DOHH2 (cell line): Measurements from ENCODE around the gene LRRC56.
"Not testable (repeated sequence)": the region's sequence is repeated elsewhere in the genome, so short reads cannot be mapped to it uniquely, and the experiment has no call there.

ENCODE experiments used
- H3F3A ChIP-seq: fragments of 200-600 bp; sonication (generic), shearing (Covaris generic); 2 replicates; pipeline ENCODE4 v1.6.0; 2016; ENCODE audit warnings: antibody characterized with exemption, mild to moderate bottlenecking; ENCODE audit not compliant: control insufficient read depth, insufficient read depth
- H3K27ac ChIP-seq: fragments of 200-600 bp; sonication (generic); 2 replicates; pipeline ENCODE4 v1.5.1; 2014; ENCODE audit warnings: low read depth, mild to moderate bottlenecking, low read length, moderate library complexity
- H3K27me3 ChIP-seq: fragments of 200-600 bp; sonication (generic); 2 replicates; pipeline ENCODE4 v1.6.1; 2014; ENCODE audit warnings: mild to moderate bottlenecking, low read length, mixed read lengths; ENCODE audit not compliant: control insufficient read depth
- H3K36me3 ChIP-seq: fragments of 200-600 bp; sonication (generic); 2 replicates; pipeline ENCODE4 v1.6.1; 2014; ENCODE audit warnings: mild to moderate bottlenecking, low read length, moderate library complexity, mixed read lengths; ENCODE audit not compliant: control insufficient read depth
- H3K4me1 ChIP-seq: fragments of 200-600 bp; sonication (generic); 2 replicates; pipeline ENCODE4 v1.6.1; 2014; ENCODE audit warnings: mild to moderate bottlenecking, low read length, mixed read lengths; ENCODE audit not compliant: control insufficient read depth
- H3K4me2 ChIP-seq: fragments of 200-600 bp; sonication (generic); 2 replicates; pipeline ENCODE4 v1.6.0; 2014; ENCODE audit warnings: mild to moderate bottlenecking, low read length, moderate library complexity
- H3K4me3 ChIP-seq: fragments of 200-600 bp; sonication (generic); 2 replicates; pipeline ENCODE4 v1.5.1; 2014; ENCODE audit warnings: mild to moderate bottlenecking, low read length, mixed read lengths
- H3K79me2 ChIP-seq: fragments of 200-600 bp; sonication (generic); 2 replicates; pipeline ENCODE4 v1.6.1; 2014; ENCODE audit warnings: mild to moderate bottlenecking, low read length, mixed read lengths; ENCODE audit not compliant: control insufficient read depth
- H3K9me2 ChIP-seq: fragments of 200-600 bp; sonication (generic); replicated peaks from 2 replicates; pipeline ENCODE4 v1.6.1; 2014; ENCODE audit warnings: mild to moderate bottlenecking, low read length, mixed read lengths; ENCODE audit not compliant: control insufficient read depth
- H3K9me3 ChIP-seq: fragments of 200-600 bp; sonication (generic); 2 replicates; pipeline ENCODE4 v1.6.1; 2014; ENCODE audit warnings: antibody characterized with exemption, low read length, mixed read lengths; ENCODE audit not compliant: control insufficient read depth, insufficient read depth
- H4K20me1 ChIP-seq: fragments of 200-600 bp; sonication (generic); 2 replicates; pipeline ENCODE4 v1.6.0; 2014; ENCODE audit warnings: low read depth, mild to moderate bottlenecking, antibody characterized with exemption, low read length, moderate library complexity; ENCODE audit not compliant: control insufficient read depth, insufficient read depth
- CTCF ChIP-seq: fragments of 200-600 bp; sonication (generic); IDR thresholded peaks from one replicate; pipeline ENCODE4 v1.5.1; 2014; ENCODE audit warnings: antibody characterized with exemption, mild to moderate bottlenecking, low read depth, low read length; ENCODE audit not compliant: poor library complexity, severe bottlenecking
- EZH2phosphoT487 ChIP-seq: fragments of 200-600 bp; sonication (generic); IDR thresholded peaks from 2 replicates; pipeline ENCODE4 v1.6.1; 2017; ENCODE audit warnings: borderline replicate concordance, mild to moderate bottlenecking, antibody characterized with exemption, low read length, moderate library complexity, mixed read lengths

Gene LRRC56

DNA sequence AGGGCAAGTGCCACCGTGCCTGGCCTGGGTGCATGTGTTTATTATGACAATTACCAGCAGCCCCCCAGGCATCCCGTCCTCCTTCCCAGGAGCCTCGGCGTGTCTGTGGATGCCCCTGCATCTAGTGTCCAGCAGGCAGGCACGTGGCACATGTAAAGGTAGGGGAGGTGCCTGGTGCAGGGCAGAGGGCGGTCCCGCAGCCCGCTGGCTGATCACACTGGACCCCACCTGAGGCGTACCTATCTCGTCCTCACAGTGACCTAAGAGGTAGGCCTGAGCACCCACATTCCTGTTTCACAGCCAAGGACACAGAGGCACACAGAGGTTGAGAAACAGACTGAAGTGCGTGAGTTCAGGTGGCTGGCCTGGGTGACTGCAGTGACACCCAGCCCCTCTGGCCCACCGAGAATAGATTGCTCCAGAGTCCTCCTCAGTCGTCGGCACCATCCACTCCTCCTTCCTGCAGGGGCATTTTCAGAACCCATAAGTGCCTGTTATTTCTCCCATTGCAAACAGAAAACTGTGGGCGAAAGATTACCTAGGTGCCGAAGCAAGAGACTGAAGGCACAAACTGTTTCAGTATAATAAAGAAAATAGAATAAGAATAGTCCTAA lies 35.9 kb downstream of the LRRC56 start:
- no peaks in the 10 kb centered on the region for H3K9me2 ChIP-seq
- no peak overlapping the region for H3K4me2 ChIP-seq
- peaks cover 21% of the 10 kb centered on the region for H3K79me2 ChIP-seq
- H3K27me3 ChIP-seq = peaks cover 10% of the 10 kb centered on the region
- H3F3A ChIP-seq = no peaks in the 10 kb centered on the region
- H3K27ac ChIP-seq = no peak overlapping the region
- peaks cover 11% of the 10 kb centered on the region for H4K20me1 ChIP-seq
- TF ChIP-seq CTCF (no peak), EZH2phosphoT487 (no peak)
- no peak overlapping the region for H3K4me3 ChIP-seq
- H3K4me1 ChIP-seq = peaks cover 35% of the 10 kb centered on the region
- no peaks in the 10 kb centered on the region for H3K9me3 ChIP-seq
- H3K36me3 ChIP-seq = peaks cover 15% of the 10 kb centered on the region

GRCh38 chr11:574031-574570 lies 36.8 kb downstream of the LRRC56 start:
- peaks cover 10% of the 10 kb centered on the region for H3K27me3 ChIP-seq
- peaks cover 13% of the 10 kb centered on the region for H4K20me1 ChIP-seq
- not testable (repeated sequence) for H3K27ac ChIP-seq, H3K4me2 ChIP-seq, H3K9me2 ChIP-seq, H3K4me3 ChIP-seq, H3K9me3 ChIP-seq, H3F3A ChIP-seq
- H3K79me2 ChIP-seq = peaks cover 30% of the 10 kb centered on the region
- H3K36me3 ChIP-seq = peaks cover 20% of the 10 kb centered on the region
- peaks cover 39% of the 10 kb centered on the region for H3K4me1 ChIP-seq

GRCh38 chr11:574632-575312 lies 37.4 kb downstream of the LRRC56 start:
- H3K79me2 ChIP-seq = peaks cover 36% of the 10 kb centered on the region
- H3K4me1 ChIP-seq = peaks cover 32% of the 10 kb centered on the region
- H3F3A ChIP-seq = no peaks in the 10 kb centered on the region
- H3K9me2 ChIP-seq = no peaks in the 10 kb centered on the region
- peak overlapping the region; percentile 78 for H3K4me3 ChIP-seq
- TF ChIP-seq EZH2phosphoT487 (no peak), CTCF (no peak)
- peaks cover 8% of the 10 kb centered on the region for H3K27me3 ChIP-seq
- H4K20me1 ChIP-seq = peaks cover 18% of the 10 kb centered on the region
- peaks cover 25% of the 10 kb centered on the region for H3K36me3 ChIP-seq
- no peaks in the 10 kb centered on the region for H3K9me3 ChIP-seq
- peak overlapping the region; percentile 97 for H3K4me2 ChIP-seq
- no peak overlapping the region for H3K27ac ChIP-seq

DNA sequence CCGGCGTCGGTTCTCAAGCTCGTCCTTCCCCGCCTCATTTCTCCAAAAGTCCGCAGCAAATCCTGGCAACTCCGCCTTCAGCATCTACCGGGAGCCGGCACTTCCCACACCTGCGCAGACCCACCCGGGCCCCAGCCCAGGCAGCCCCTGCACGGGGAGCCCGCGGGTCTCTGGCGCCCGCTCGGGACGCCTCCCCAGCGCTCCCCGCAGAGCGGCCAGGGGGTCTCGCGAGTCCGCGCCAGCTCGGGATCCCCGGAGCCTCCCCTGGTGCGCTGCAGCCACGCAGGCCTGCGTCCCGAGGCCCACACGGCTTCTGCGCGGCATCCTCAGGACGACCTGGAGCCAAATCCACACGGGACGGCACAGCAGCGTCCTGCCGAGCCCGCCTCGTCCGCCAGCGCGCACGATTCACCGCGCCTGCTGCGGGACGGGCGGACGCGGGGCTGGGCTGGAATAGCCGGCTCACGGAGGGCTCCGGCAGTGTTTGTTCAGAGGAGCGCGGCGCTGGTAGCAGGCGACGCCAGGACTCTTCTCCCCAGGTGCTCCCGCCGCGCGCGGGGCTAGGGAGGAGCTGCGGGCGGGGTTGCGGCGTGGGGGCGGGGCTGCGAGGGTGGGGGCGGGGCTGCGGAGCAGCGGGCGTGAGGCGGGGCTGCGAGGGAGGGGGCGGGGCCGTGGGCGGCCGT lies 38.1 kb downstream of the LRRC56 start:
- Histone ChIP-seq H3K36me3 (peaks cover 31% of the 10 kb centered on the region), H3K9me2 (no peaks in the 10 kb centered on the region), H3K4me2 (peak overlapping the region; percentile 97), H3F3A (no peaks in the 10 kb centered on the region), H3K27ac (no peak overlapping the region), H3K79me2 (peaks cover 43% of the 10 kb centered on the region), H3K4me1 (peaks cover 30% of the 10 kb centered on the region), H3K4me3 (peak overlapping the region; percentile 78), H3K9me3 (no peaks in the 10 kb centered on the region), H3K27me3 (peaks cover 8% of the 10 kb centered on the region), H4K20me1 (peaks cover 25% of the 10 kb centered on the region)
- no peak for TF ChIP-seq CTCF
- TF ChIP-seq EZH2phosphoT487 = no peak
